Measurements from ENCODE around the gene TMEM179B.
A peak's percentile ranks its signal among the peaks of the same experiment; 100 is the strongest.

The TMEM179B gene

DNA sequence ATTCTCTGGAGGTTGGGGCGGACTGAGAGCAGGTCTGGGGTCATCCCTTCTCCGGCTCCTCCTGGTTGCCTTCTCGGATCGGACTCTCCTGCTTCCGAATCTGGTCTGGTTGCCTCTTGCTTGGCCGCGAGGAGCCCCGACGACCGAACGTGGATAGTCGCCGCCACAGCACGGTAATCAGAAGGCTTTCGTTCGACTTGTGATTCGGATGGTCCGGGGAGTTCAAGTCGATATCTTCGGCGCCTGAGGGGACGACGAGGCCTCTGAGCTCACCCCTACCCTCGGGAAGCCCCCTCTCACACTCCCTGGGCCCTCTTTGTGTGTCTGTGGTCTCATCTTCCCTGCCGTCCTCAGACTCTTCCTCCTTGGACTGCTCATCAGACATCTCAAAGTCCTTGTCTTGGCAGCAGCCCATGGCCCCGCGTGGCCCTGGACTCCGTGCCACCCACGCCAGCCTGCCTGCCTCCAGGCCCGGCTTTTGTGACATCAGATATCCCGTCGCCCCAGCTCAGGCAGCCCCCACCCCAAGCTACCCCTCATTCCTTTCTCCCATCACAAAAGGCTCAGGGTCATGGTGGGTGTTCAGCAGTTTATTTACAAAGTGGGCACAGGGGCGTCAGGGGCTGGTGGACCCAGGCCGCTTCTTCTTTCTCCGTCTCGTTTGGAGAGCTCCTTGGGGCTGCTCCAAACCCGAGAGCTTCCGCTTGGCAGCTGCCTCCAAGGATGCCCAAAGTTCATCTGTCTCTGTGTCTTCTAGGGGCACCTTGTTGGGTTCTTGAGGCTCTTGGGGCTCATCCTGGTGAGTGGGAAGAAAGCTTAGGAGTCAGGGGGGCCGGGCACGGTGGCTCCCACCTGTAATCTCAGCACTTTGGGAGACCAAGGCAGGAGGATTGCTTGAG is 45.4 kb downstream of the TMEM179B start, which contains the start of gene TEX54:
Gene TEX54, minus strand, starts transcription at position 506 of the 899 bp plus-strand sequence.
- no peak for DNase-seq (ENCODE audit: low read depth, low spot score)

DNA sequence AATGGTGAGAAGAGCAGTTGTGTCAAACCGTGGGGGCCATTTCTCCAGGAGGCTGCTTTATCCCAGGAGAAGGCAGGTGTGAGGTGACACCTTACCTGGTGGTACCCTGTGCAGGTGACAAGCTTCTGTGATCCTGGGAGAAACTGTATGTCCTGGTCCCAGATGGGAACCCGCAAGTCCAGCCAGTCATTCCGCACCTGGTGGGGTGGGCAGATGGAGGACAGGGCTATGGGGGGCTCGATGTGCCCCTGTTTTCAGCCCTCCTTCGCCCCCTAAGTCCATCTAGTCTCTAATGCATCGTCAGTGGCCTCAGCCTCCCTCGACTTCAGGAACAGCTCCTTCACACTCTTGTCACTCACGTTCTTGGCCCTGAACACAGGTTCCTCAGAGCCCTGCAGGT is 48.1 kb downstream of the TMEM179B start:
- no peak for DNase-seq (ENCODE audit: low read depth, low spot score)

DNA sequence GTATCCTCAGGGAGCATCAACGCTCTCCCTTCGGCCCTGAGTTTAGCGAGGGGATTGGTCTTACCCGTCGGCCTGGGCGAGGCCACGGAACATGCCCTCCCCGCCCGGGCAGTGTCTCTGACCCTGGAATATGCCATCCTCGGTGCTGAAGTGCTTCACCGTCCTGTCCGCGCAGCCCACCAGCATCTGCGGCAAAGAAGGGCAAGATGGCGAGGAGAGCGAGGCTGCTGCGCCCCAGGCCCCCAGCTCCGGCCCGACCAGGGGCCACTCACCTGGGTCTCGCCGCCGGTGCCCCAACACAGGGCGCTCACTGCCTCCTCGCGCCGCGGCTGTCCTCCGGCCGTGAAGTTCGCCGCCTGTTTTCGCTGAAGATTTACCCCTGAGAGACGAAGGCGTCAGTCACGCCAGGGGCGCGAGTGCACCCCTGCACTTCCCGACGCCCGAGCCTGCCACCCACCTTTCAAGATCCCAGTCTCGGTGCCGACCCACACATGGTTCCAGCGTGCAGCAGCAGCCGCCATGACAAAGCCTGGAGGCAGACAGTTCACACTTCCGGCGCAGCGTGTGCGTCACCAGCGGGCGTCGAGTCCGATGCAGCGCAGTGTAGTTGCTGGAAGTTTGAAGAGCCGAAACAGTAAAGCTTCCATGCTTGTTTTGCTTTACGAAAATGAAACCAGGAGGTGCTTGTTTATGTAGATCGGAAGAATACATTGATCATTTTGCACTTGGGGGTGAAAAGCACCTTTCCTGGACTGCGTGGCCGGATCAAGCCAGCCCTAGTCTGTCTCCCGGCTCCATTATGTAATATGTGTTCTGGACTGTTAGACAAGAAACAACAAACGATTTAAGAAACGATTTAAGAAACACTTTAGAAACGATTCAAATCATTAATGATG is 52.1 kb downstream of the TMEM179B start, which contains the start of gene WDR74:
Gene WDR74, minus strand, starts transcription at position 541 of the 896 bp plus-strand sequence. Its CDS starts 20 bp downstream, at position 521.
- peak; percentile 93 for DNase-seq (ENCODE audit: low read depth, low spot score)

Data from ELF-1 (cell line).